ENCODE results near the gene CEL. TPM values are rescaled to one million over a fixed set of nuclear protein-coding genes. Genes with fewer than 3 reads are reported as not detected.
A peak's percentile ranks its signal among the peaks of the same experiment; 100 is the strongest.

Gene CEL
- total and polyA plus RNA-seq, 10 of the 15 experiments (the other 5 are each of a cell fraction or from before 2014, with no cell fraction given): 0.05 to 4.1 (median 0.29) TPM; not detected in 2

GRCh38 chr9:133102190-133103021 is 40.6 kb downstream of the CEL start:
- no peaks in the 10 kb centered on the region for H4K20me1 ChIP-seq (ENCODE audit: control insufficient read depth, insufficient read depth)
- no peak overlapping the region for H2AFZ ChIP-seq (ENCODE audit: control insufficient read depth, low read depth, low read length)
- H3K4me1 ChIP-seq (ENCODE audit: control insufficient read depth, insufficient read depth, low read length): no peaks in the 10 kb centered on the region
- FAIRE-seq (no peak), ATAC-seq (no peak), DNase-seq (ENCODE audit: low read depth, low spot score) (no peak)
- WGBS (ENCODE audit: insufficient coverage, insufficient replicate concordance, low lambda C conversion rate, missing lambda C conversion rate): 86% methylated on average over 19 of the region's 21 CpGs
- peaks cover 2% of the 10 kb centered on the region; the same call in 1 of the 3 replicates for H3K9me3 ChIP-seq (replicated peaks; ENCODE audit: control insufficient read depth, insufficient read depth, low read length)
- H3K79me2 ChIP-seq (ENCODE audit: control insufficient read depth, insufficient read depth, low read length): no peaks in the 10 kb centered on the region
- no peak overlapping the region for H3K4me3 ChIP-seq
- CTCF ChIA-PET: interaction anchor here (1.1 to 22.5 kb wide), 4 partner anchors 13 to 177 kb away, joined by 3 to 401 read pairs (median 16); no protein-coding TSS in a partner anchor
- no peaks in the 10 kb centered on the region for H3K27me3 ChIP-seq (replicated peaks in 1 of 2; ENCODE audit: control insufficient read depth in 2 of 2, insufficient read depth in 2 of 2, low read length in 1 of 2)
- POLR2A ChIA-PET: interaction anchor here (0.6 to 2.4 kb wide), 3 partner anchors 42 to 1767 kb away, joined by 3 to 10 read pairs (median 7); no protein-coding TSS in a partner anchor
- intact Hi-C loops (cut with micrococcal nuclease; ENCODE audit: unreplicated experiment): loop anchor here (1.0 kb wide), 2 partner anchors 42 to 78 kb away; no protein-coding TSS in a partner anchor
- TF ChIP-seq POLR2A (IDR thresholded peaks at IDR 0.05; ENCODE audit: low read depth, low read length): 0 out of 2 replicates have a peak, but pooled peaks have one; percentile 18
- TF ChIP-seq SRF (IDR thresholded peaks at IDR 0.05; ENCODE audit: low read depth in 2 of 2, low read length in 2 of 2): no peak
- in situ Hi-C loops (cut with MboI): no loop called here
- RAD21 ChIA-PET (ENCODE audit: unreplicated experiment): interaction anchor here (1.5 kb wide), 1 partner anchor 41 kb away, joined by 14 read pairs; no protein-coding TSS in a partner anchor
- peaks cover 29 to 36% of the 10 kb centered on the region in 2 experiments for H3K36me3 ChIP-seq (ENCODE audit: control insufficient read depth in 2 of 2, insufficient read depth in 2 of 2, low read length in 1 of 2)
- BruUV-seq (replicated peaks): no TSS peak
- no peak overlapping the region for H3K27ac ChIP-seq (ENCODE audit: control insufficient read depth, insufficient read depth)
- no peak overlapping the region for H3K9ac ChIP-seq (ENCODE audit: control insufficient read depth, insufficient read depth, low read length)
- SMC1A ChIA-PET (ENCODE audit: uncharacterized antibody, unreplicated experiment): interaction anchor here (1.0 to 3.4 kb wide), 3 partner anchors 41 to 45 kb away, joined by 3 to 16 read pairs (median 7); no protein-coding TSS in a partner anchor
- H3K4me2 ChIP-seq (ENCODE audit: control insufficient read depth, insufficient read depth): no peak overlapping the region

- Histone ChIP-seq H2AFZ (ENCODE audit: control insufficient read depth, low read depth, low read length) (no peak overlapping the region), H3K27ac (ENCODE audit: control insufficient read depth, insufficient read depth) (no peak overlapping the region), H4K20me1 (ENCODE audit: control insufficient read depth, insufficient read depth) (no peaks in the 10 kb centered on the region), H3K27me3 (replicated peaks in 1 of 2; ENCODE audit: control insufficient read depth in 2 of 2, insufficient read depth in 2 of 2, low read length in 1 of 2) (no peaks in the 10 kb centered on the region), H3K36me3 (ENCODE audit: control insufficient read depth in 2 of 2, insufficient read depth in 2 of 2, low read length in 1 of 2) (peaks cover 30 to 38% of the 10 kb centered on the region in 2 experiments), H3K79me2 (ENCODE audit: control insufficient read depth, insufficient read depth, low read length) (no peaks in the 10 kb centered on the region), H3K4me2 (ENCODE audit: control insufficient read depth, insufficient read depth) (no peak overlapping the region), H3K4me3 (no peak overlapping the region), H3K9ac (ENCODE audit: control insufficient read depth, insufficient read depth, low read length) (no peak overlapping the region), H3K4me1 (ENCODE audit: control insufficient read depth, insufficient read depth, low read length) (no peaks in the 10 kb centered on the region), H3K9me3 (replicated peaks; ENCODE audit: control insufficient read depth, insufficient read depth, low read length) (no peaks in the 10 kb centered on the region; the same call in 2 of the 3 replicates)
- ChIA-PET POLR2A (interaction anchor here (1.0 to 2.4 kb wide), 2 partner anchors 41 to 54 kb away, joined by 3 to 10 read pairs; no protein-coding TSS in a partner anchor), CTCF (interaction anchor here (0.7 to 22.5 kb wide), 3 partner anchors 12 to 43 kb away, joined by 3 to 401 read pairs (median 29); no protein-coding TSS in a partner anchor), SMC1A (ENCODE audit: uncharacterized antibody, unreplicated experiment) (interaction anchor here (1.3 to 3.4 kb wide), 2 partner anchors 11 to 40 kb away, joined by 6 to 16 read pairs; no protein-coding TSS in a partner anchor), RAD21 (ENCODE audit: unreplicated experiment) (interaction anchor here (1.0 to 3.7 kb wide), 4 partner anchors 11 to 44 kb away, joined by 3 to 25 read pairs (median 6); no protein-coding TSS in a partner anchor)
- in situ Hi-C loops (cut with MboI) (no loop called here), intact Hi-C loops (cut with micrococcal nuclease; ENCODE audit: unreplicated experiment) (loop anchor here (1.0 kb wide), 2 partner anchors 41 to 77 kb away; no protein-coding TSS in a partner anchor)
- BruUV-seq (replicated peaks): no TSS peak
- WGBS (ENCODE audit: insufficient coverage, insufficient replicate concordance, low lambda C conversion rate, missing lambda C conversion rate): 46% methylated on average over 14 of the region's 14 CpGs
- FAIRE-seq: no peak
- ATAC-seq: peak; percentile 88
- no peak for DNase-seq (ENCODE audit: low read depth, low spot score)
- TF ChIP-seq WRNIP1 (IDR thresholded peaks at IDR 0.05; ENCODE audit: borderline replicate concordance, low read depth, low read length) (no peak), USF2 (IDR thresholded peaks at IDR 0.05; ENCODE audit: borderline replicate concordance, low read depth, low read length) (no peak), CBX3 (IDR thresholded peaks at IDR 0.05; ENCODE audit: borderline replicate concordance, low read depth) (no peak)
- TF ChIP-seq, protein P1, sequence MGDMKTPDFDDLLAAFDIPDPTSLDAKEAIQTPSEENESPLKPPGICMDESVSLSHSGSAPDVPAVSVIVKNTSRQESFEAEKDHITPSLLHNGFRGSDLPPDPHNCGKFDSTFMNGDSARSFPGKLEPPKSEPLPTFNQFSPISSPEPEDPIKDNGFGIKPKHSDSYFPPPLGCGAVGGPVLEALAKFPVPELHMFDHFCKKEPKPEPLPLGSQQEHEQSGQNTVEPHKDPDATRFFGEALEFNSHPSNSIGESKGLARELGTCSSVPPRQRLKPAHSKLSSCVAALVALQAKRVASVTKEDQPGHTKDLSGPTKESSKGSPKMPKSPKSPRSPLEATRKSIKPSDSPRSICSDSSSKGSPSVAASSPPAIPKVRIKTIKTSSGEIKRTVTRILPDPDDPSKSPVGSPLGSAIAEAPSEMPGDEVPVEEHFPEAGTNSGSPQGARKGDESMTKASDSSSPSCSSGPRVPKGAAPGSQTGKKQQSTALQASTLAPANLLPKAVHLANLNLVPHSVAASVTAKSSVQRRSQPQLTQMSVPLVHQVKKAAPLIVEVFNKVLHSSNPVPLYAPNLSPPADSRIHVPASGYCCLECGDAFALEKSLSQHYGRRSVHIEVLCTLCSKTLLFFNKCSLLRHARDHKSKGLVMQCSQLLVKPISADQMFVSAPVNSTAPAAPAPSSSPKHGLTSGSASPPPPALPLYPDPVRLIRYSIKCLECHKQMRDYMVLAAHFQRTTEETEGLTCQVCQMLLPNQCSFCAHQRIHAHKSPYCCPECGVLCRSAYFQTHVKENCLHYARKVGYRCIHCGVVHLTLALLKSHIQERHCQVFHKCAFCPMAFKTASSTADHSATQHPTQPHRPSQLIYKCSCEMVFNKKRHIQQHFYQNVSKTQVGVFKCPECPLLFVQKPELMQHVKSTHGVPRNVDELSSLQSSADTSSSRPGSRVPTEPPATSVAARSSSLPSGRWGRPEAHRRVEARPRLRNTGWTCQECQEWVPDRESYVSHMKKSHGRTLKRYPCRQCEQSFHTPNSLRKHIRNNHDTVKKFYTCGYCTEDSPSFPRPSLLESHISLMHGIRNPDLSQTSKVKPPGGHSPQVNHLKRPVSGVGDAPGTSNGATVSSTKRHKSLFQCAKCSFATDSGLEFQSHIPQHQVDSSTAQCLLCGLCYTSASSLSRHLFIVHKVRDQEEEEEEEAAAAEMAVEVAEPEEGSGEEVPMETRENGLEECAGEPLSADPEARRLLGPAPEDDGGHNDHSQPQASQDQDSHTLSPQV (IDR thresholded peaks at IDR 0.05): no peak
Measured at GRCh38 chr9:133103183-133103986, 41.6 kb downstream of the CEL start.
